Measurements from ENCODE around the gene TERT. TPM values are rescaled to one million over a fixed set of nuclear protein-coding genes. Genes with fewer than 3 reads are reported as not detected.

TERT gene
- total and polyA plus RNA-seq, 2 of the 8 experiments (the other 6 are each of a cell fraction or from before 2014, with no cell fraction given), result 13.1 to 23.1 TPM

DNA sequence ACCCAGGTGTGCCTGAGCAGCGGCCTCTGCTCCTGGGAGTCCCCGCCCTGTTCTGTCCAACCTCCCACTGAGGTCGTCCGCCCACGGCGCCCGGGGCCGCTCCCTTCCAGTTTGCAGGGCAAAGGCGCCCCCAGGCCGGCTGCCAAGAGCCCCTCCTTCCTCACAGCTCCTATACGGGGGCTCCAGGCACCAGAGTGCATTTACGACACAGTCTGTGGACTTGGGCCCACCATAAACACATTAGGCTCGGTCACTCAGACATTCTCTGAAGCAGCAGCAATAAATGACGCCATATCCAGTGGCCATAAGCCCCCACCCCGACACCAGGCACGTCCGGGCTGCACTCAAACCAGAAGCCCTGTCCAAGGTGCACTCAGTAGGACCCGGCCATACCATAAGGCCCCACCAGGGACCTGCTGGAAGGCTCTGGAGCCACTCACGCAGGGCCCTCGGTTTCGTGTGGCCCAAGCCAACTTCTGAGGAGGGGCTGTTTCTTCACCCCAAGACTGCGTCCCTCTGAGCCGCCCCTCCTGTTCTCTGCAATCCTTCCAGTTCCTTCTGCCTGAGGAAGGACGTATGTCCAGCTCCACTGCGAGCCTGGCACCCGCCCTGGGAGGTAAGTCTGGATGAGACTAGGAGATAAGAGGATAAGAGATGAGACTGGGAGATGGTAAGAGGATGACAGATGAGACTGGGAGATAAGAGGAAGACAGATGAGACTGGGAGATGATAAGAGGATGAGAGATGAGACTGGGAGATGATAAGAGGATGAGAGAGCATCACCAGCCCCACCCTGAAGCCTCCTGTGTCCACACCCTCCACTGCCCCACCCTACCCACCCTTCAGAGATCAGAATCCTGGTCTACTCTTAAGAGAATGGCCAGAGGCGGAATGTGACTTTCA lies 42.9 kb downstream of the TERT start:
- no peak overlapping the region for H2BK15ac ChIP-seq (ENCODE audit: low read length)
- no peak overlapping the region for H2AK5ac ChIP-seq (ENCODE audit: low read depth, low read length)
- H3K23ac ChIP-seq (ENCODE audit: insufficient read length), result no peak overlapping the region
- no peaks in the 10 kb centered on the region; a peak in 1 of 7 replicates for H3K27me3 ChIP-seq (replicated peaks in 1 of 4; ENCODE audit: control insufficient read depth in 3 of 4, extremely low read depth in 1 of 4, insufficient read depth in 3 of 4, low read length in 3 of 4)
- no peaks in the 10 kb centered on the region for H3K9me3 ChIP-seq (ENCODE audit: insufficient read depth in 2 of 2, low read depth in 1 of 2, low read length in 1 of 2)
- no peaks in the 10 kb centered on the region for H3K79me1 ChIP-seq (ENCODE audit: low read depth, low read length)
- H3K36me3 ChIP-seq (ENCODE audit: control insufficient read depth in 2 of 4, insufficient read depth in 4 of 4, low read length in 3 of 4), result no peaks in the 10 kb centered on the region
- H2BK5ac ChIP-seq (ENCODE audit: low read depth, low read length), result no peak overlapping the region
- H3K79me2 ChIP-seq (ENCODE audit: control insufficient read depth in 1 of 2, insufficient read depth in 2 of 2, low read length in 2 of 2), result no peaks in the 10 kb centered on the region
- no peak overlapping the region for H3K4ac ChIP-seq (replicated peaks; ENCODE audit: insufficient read length, low read depth, low read length)
- H3K14ac ChIP-seq (ENCODE audit: insufficient read length), result no peak overlapping the region
- no peak overlapping the region for H3K4me3 ChIP-seq (ENCODE audit: extremely low read depth in 1 of 4, insufficient read depth in 2 of 4, low read depth in 3 of 4, low read length in 4 of 4)
- CTCF ChIA-PET (ENCODE audit: partially characterized antibody), result no interaction called here
- no peak overlapping the region for H3K56ac ChIP-seq (replicated peaks; ENCODE audit: insufficient read length, low read depth, low read length)
- no peak overlapping the region for H4K91ac ChIP-seq (replicated peaks; ENCODE audit: insufficient read length, low read length)
- H2BK120ac ChIP-seq (replicated peaks; ENCODE audit: low read depth, low read length), result no peak overlapping the region
- H2AFZ ChIP-seq (ENCODE audit: low read length), result no peak overlapping the region
- no peak overlapping the region for H3K27ac ChIP-seq (ENCODE audit: low read depth, low read length)
- no peak overlapping the region for H3K9ac ChIP-seq (replicated peaks in 1 of 4; ENCODE audit: extremely low read depth in 1 of 4, low read depth in 3 of 4, low read length in 3 of 4)
- DNase-seq (ENCODE audit: low read depth in 1 of 2, low spot score in 2 of 2) (no peak), FAIRE-seq (no peak)
- H3K4me1 ChIP-seq (replicated peaks in 1 of 4; ENCODE audit: control insufficient read depth in 3 of 4, insufficient read depth in 4 of 4, low read length in 3 of 4), result peaks cover 0 to 1% (median 0%) of the 10 kb centered on the region in 4 experiments; a peak in 3 of 7 replicates
- H4K5ac ChIP-seq (ENCODE audit: insufficient read length, low read depth, low read length), result no peak overlapping the region
- no peaks in the 10 kb centered on the region for H3K23me2 ChIP-seq (ENCODE audit: low read depth, low read length)
- H3K4me2 ChIP-seq (ENCODE audit: insufficient read depth in 1 of 2, low read depth in 2 of 2, low read length in 2 of 2), result no peak overlapping the region
- H2BK12ac ChIP-seq (ENCODE audit: low read depth, low read length), result no peak overlapping the region
- POLR2A ChIA-PET (ENCODE audit: partially characterized antibody), result no interaction called here
- H4K8ac ChIP-seq (ENCODE audit: extremely low read depth, insufficient read depth, low read length), result no peak overlapping the region
- H3K18ac ChIP-seq (ENCODE audit: extremely low read depth, low read length), result no peak overlapping the region
- 93% methylated on average over 27 of the region's 27 CpGs; no CpG with 5 or more reads in 1 of the 2 experiments for WGBS, 2 experiments (ENCODE audit: extremely low coverage in 1 of 2, insufficient coverage in 1 of 2, insufficient read length in 1 of 2, insufficient replicate concordance in 2 of 2, low coverage in 1 of 2, low lambda C conversion rate in 2 of 2, missing lambda C conversion rate in 1 of 2)
- peaks cover 9 to 10% of the 10 kb centered on the region in 2 experiments for H4K20me1 ChIP-seq (replicated peaks in 1 of 2; ENCODE audit: control insufficient read depth in 1 of 2, insufficient read depth in 2 of 2, low read length in 2 of 2)
- no peak overlapping the region for H2BK20ac ChIP-seq (ENCODE audit: low read length)
- TF ChIP-seq POLR2AphosphoS5 (IDR thresholded peaks at IDR 0.05; ENCODE audit: low read depth, low read length) (no peak), POU5F1 (IDR thresholded peaks at IDR 0.05; ENCODE audit: low read depth, low read length) (no peak), CBX8 (IDR thresholded peaks at IDR 0.05; ENCODE audit: borderline replicate concordance, low read depth, low read length) (no peak), RAD21 (IDR thresholded peaks at IDR 0.05 in 1 of 2, conservative IDR thresholded peaks at IDR 0.05 in 1 of 2; ENCODE audit: low read depth in 2 of 2, low read length in 2 of 2) (no peak), YY1 (IDR thresholded peaks at IDR 0.05; ENCODE audit: low read depth, low read length) (no peak), CBX5 (IDR thresholded peaks at IDR 0.05; ENCODE audit: low read depth, low read length) (no peak), NANOG (IDR thresholded peaks at IDR 0.05; ENCODE audit: insufficient read depth, low read depth, low read length, poor library complexity, severe bottlenecking) (no peak)
